ENCODE results near the gene IFI35.
"Not testable (repeated sequence)": the region's sequence is repeated elsewhere in the genome, so short reads cannot be mapped to it uniquely, and the experiment has no call there.

IFI35 gene

DNA sequence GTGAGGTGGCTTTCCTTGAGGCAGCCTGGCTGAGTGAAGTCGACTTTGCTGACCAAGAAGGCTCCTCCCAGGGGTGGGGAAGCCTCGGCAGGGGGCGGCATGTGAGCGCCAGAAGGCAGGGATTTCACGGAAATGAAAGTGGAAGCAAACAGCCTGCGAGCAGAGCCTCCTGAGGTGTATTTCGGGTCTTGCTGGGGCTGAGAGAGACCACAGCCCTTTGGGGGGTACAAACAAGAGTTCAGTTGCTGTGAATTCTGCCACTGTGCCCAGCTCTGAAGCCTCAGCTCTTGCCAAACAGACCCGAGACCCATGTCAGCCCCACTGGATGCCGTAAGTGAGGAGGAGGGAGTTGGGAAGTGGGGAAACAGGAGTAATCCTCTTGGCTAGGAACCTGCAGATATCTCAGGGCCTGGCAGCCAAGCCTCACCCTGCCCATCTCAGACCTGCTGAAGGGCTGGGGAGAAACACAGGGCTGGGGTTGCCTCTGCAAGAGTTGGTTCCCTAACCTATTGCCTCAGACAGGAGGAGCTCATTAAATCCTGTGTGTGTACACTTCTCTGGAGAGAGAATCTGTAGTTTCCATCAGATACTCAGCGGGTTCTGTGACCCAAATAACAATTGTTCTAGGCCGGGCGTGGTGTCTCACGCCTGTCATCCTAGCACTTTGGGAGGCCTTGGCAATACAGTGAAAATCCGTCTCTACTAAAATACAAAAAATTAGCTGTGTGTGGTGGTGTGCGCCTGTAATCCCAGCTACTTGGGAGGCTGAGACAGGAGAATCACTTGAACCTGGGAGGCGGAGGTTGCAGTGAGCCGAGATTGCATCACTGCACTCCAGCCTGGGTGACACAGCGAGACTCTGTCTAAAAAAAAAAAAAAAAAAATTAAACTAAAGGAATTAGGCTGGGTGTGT, at the start of gene IFI35:
TSS of gene IFI35 (plus strand) at position 146 of the 913 bp plus-strand sequence. CDS start at position 310, 164 bp downstream.
- no peak for DNase-seq

DNA sequence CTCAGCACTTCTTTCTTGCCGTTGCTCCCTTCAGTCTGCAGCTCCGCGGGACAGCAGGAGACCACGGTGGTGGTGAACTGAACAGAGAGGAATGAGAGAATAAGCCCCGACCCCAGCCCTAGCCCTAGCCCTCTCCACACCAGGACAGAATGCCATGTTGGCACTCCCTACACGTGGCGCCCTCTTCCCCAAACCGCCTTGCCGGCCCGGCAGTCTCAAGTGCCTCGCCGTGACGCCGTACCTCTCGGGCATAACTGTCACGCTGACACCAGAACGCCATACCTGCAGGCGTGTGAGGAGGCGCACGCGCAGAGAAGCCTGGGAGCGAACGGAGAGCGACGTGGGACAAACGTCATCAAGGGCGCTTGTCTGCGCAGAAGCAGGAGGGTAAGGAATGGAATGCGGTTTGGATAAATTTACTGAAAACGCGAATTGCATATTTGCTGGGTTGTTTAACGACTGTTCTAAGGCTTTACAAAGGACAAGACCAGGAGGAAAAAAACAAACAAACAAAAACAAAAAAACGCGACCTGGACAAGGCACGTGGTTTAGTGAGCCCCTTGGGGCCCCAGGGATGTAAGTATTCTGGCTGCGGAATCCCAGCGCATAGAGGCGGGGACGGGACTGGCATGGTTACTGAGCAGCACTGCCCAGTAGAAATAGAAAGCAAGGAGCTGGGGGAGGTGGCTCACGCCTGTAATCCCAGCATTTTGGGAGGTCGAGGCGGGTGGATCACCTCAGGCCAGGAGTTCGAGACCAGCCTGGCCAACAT, 42.2 kb upstream of the IFI35 start, which contains the start of gene AARSD1:
TSS of gene AARSD1 (minus strand) at position 294 of the 772 bp plus-strand sequence. CDS start at position 280, 14 bp downstream.
- peak; percentile 92 for DNase-seq

DNA sequence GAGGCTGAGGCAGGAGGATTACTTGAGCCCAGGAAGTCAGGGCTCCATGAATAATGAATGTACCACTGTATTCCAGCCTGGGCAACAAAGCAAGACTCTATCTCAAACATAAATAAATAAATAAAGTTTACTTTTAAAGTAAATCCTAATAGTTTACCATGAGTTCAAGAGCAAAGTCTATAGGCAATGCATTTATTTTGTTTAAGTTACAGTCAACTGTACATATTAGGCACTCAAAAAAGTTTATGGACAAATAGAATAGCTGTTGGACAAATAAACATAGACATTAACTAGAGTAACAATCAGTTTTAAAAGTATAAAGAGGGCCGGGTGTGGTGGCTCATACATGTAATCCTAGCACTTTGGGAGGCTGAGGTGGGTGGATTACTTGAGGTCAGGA, 38.7 kb upstream of the IFI35 start:
- DNase-seq: no peak

DNA sequence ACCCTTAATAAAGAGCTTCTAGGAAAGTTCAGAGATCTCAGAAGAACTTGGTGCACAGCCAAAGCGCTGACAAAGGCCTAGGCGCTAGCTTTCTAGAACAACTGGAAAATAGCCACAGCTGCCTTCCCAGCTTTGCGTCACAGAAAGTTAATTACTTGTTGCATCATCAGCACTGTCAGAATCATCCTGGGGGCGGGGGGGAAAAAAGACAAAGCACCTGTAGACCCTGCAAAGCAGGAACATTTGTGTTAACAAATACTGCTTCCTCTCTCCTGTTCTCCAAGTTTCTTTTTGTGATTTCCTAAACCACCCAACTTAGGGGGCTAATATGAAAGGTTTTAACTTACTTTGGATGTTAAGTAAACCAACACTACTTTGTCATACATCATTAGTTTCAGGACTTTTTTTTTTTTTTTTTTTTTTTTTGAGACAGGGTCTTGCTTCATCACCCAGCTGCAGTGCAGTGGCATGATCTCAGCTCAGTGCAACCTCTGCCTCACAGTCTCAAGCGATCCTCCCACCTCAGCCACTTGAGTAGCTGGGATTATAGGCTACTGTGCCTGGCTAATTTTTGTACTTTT, 37.5 kb upstream of the IFI35 start:
- no peak for DNase-seq

DNA sequence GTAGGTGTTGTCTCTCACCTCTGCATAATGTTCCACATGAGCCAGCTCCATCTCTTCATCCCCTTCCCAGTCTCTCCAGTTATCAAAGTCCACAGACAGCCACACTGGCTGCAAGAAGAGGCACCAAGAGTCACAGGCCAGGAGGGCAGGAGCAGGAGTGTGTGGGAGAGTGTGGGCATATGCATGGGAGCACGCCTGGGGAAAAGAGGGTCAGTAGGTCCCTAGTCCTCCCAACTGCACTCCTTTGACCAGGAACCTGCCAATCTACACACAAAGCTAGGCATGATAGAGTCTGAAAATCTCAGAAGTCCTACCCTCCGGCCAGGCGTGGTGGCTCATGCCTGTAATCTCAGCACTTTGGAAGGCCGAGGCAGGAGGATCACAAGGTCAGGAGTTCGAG, 35.0 kb upstream of the IFI35 start:
- DNase-seq: no peak

DNA sequence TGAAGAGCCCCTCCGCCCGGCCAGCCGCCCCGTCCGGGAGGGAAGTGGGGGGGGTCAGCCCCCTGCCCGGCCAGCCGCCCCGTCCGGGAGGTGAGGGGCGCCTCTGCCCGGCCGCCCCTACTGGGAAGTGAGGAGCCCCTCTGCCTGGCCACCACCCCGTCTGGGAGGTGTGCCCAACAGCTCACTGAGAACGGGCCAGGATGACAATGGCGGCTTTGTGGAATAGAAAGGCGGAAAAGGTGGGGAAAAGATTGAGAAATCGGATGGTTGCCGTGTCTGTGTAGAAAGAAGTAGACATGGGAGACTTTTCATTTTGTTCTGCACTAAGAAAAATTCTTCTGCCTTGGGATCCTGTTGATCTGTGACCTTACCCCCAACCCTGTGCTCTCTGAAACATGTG, 33.3 kb upstream of the IFI35 start:
- DNase-seq: not testable (repeated sequence)

DNA sequence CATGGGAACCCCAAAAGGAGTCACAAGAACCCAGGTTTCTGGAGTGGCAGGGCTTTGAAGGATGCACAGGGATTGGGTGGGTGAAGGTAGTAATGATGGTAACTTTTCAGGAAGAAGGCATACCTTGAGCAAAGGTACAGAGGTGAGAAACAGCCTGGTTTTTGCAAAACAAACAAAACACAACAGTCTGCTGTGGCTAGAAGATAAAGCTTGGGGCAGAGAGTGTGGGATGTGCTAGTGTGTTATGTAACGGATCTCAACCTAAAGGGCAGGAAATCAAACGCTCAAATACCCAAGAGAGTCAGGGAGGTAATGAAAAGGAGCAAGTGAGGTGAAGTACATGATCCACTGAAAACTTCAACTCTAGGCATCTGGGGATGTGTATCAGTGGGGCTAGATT, 31.3 kb upstream of the IFI35 start:
- no peak for DNase-seq

DNA sequence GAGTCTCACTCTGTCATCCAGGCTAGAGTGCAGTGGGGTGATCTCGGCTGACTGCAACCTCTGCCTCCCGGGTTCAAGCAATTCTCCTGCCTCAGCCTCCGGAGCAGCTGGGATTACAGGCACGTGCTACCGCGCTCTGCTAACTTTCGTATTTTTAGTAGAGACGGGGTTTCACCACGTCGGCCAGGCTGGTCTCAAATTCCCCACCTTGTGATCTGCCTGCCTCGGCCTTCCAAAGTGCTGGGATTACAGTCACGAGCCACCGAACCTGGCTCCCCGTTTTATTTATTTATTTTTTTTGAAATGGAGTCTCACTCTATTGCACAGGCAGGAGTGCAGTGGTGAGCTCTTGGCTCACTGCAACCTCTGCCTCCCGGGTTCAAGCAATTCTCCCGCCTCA, 30.9 kb upstream of the IFI35 start:
- DNase-seq: not testable (repeated sequence)

DNA sequence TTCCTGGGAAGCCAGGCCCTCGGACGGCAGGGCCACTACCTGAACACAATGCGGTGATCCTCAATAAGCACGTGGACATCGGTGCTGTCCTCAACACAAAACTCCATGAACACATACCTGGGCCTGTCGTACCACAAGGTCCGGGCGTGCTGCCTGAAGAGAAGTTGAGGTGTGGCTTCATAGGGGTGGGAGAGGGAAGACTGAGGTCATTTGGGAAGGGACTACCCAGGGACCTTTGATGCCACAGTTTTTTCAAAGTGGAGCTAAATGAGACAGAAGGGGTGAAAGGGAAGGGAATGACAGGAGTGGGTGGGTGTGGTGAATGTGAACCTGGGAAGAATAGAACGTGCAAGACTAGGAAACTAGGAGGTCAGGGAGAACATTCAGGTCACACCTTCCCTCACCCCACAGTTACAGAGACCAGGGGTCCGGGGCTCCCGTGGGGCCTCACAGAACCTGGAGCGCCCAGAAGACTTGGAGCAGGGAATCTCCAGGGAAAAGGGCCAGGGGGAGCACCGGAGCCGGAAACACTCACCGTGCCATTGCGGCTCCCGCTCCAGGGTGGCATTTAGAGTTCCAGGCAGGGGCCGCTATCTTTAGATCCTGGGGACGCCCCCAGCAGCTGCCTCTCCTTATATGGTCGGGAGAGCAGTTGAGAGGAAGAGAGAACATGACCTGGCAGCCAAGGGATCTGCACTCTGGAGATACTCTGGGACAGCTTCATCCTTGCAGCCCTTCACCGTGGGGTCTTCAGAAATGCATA, 26.9 kb upstream of the IFI35 start, which contains the start of gene PTGES3L:
TSS of gene PTGES3L (minus strand) at position 570 of the 763 bp plus-strand sequence. CDS start at position 543, 27 bp downstream.
- DNase-seq: peak; percentile 65

DNA sequence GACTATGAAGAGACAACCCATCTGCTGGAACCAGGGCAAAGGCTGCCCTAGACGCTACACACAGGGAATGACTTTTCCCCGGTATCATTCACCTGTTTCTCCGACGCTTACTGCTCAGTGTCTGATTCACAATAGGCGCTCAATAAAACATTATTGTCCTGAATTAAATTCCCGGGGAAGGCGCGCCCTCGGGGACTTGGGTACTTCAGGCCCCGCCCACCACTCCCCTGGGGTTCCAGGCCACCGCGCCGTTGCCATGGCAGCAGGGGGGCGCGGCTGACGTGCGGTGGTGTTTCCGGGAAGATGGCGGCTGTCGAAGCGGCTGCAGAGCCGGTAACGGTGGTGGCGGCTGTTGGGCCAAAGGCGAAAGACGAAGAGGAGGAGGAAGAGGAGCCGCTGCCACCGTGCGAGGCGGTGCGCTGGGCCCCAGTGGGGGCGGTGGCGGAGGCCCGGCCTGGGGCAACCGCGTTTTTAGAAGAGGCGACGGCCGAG, 26.3 kb upstream of the IFI35 start, which contains the start of gene RUNDC1:
TSS of gene RUNDC1 (plus strand) at position 292 of the 492 bp plus-strand sequence. CDS start at position 304, 12 bp downstream.
- peak; percentile 77 for DNase-seq

DNA sequence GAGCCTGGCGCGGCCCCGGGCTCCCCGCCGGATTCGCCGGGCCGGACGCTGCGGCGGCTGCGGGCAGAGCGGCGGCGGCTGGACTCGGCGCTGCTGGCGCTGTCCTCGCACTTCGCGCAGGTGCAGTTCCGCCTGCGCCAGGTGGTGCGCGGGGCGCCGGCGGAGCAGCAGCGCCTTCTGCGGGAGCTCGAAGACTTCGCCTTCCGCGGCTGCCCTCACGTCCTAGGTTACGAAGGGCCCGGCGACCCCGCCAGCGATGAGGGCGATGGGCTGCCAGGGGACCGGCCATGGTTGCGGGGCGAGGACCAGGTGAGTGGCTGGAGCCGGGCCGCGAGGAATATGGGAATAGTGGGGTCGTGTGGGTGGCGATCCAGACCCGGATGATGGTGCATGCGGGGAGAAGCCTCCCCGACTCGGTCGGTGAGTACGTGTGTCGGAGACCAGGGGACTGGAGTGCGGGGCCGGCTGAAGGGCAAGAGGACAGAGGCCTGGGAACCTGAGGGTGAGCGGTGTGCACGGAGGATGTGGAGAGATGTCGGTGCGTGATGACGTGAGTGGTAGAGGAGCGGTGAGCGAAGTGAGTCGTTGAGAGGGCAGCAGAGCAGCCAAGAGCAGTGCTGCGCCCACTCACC, 25.7 kb upstream of the IFI35 start:
- DNase-seq: peak; percentile 35

DNA sequence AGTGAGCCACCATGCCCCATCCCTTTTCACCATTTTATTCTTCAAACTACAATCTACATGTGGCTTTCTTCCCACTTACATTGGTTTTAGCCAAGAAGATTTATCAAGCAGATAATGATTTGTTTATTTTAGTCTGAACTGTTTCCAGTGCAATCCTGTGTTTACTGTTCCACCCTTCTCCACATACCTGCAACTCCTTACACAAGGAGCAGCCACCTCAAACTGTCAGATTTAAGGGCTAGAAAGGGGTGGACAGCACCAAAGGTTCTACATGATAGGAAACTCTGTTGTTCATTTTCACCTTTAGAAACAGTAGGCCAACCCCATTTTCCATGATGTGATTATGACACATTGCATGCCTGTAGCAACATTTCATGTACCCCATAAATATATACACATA, 24.3 kb upstream of the IFI35 start:
- no peak for DNase-seq

DNA sequence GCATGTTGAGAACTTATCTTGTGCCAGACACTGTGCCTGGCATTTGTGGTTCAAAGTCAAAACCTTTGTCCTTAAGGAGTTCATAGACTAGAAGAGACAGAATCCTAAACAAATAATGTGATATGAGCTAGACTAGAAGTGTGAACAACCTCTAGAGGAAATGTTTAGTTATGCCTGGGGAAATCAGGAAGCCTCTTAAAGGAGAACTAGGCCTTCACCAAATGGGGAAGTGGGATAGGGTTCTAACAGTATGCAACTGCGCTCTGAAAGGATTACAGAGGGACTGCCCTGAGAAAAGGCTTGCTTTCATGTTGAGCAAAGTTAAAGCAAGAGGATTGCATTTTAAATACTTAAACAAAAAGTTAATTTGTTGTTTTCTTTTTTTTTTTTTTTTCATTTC, 21.4 kb upstream of the IFI35 start:
- DNase-seq: no peak

DNA sequence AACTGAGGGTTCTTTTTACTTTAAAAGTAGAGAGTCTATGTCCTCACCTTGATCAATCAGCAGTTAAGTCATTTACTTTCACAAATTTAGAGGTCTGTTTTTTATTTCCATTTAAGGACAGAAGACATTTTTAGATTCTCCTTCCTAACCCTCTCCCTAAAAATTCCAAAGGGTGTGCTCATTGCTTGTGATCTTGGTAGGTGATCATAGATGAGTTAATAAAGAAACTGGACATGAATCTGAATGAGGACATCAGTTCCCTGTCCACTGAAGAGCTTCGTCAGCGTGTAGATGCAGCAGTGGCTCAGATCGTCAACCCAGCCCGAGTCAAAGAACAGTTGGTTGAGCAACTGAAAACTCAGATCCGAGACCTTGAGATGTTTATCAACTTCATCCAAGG, 17.4 kb upstream of the IFI35 start:
- no peak for DNase-seq

DNA sequence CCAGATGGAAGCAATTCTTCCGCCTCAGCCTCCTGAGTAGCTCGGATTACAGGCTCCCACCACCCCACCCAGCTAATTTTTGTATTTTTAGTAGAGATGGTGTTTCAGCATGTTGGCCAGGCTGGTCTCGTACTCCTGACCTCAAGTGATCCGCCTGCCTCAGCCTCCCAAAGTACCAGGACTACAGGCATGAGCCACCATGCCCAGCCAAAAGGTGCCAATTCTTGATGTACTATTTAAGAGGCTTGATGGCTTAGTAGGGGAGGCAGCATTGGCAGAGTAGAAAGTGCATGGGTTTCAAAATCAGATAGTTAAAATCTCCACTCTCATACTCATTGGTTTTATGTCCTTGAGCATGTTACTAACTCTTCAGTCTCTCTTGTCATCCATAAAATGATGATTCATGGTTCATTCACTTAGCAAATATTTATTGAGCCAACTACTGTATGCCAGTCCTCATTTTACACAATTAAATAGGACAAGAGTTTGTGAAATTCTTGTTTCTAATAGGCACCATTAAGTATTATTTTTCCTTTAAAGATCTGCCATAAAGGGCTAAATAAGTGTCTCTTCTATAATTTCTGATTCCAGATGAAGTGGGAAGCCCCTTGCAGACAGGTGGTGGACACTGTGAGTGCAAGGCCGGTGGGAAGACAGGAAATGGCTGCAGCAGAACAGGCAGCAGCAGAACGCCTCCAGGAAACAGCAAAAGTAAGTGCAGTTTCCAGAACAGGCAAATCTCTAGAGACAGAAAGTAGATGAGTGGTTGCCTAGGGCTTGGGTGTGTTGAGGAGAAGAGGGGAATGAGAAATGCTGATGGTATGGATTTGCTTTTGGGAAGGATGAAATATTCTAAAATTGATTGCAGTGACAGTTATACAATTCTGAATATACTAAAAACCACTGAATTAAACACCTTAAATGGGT, 16.6 kb upstream of the IFI35 start:
- DNase-seq: no peak

DNA sequence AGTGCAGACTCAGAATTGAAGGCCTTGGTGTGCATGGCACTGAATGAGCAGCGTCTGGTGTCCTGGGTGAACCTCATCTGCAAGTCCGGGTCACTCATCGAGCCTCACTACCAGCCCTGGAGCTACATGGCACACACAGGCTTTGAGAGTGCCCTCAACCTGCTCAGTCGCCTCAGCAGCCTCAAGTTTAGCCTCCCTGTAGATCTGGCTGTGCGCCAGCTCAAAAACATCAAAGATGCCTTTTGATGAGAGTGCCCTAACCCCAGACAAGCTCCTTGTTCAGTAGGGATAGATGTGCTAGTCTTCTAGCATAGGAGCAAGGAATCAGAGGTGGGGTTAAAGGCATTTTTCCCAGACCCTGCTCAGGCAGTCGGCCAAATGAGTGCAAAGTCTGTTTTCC, 15.1 kb upstream of the IFI35 start:
- no peak for DNase-seq

DNA sequence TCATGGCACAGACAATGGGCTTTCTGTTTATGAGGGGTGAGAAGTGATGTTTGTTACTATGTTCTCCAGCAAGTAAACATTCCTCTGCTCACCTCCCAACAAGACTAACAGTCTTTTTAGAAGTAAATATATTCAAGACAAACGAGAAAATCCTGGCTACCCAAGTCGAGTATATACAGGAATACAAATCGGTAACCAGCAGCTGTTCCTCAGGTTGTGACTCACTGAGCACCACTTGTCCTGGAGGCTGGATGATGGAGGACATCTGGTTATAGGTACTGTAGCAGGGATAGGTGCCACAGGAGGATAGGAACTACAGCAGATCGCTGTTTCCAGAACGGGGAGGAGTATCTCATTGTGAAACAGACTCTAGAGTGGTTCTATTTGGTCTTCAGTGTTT, 13.7 kb upstream of the IFI35 start:
- no peak for DNase-seq

DNA sequence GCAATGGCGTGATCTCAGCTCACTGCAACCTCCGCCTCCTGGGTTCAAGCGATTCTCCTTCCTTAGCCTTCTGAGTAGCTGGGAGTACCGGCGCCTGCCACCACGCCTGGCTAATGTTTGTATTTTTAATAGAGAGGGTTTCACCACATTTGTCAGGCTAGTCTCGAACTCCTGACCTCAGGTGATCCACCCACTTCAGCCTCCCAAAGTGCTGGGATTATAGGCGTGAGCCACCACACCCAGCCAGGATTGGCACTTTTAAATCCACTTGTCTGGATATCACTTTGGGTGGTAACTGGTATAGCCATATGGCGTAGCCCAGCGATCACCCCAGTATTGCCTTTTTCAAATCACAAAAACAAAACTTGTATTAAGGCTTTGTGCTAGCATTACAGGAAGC, 12.7 kb upstream of the IFI35 start:
- DNase-seq: not testable (repeated sequence)

DNA sequence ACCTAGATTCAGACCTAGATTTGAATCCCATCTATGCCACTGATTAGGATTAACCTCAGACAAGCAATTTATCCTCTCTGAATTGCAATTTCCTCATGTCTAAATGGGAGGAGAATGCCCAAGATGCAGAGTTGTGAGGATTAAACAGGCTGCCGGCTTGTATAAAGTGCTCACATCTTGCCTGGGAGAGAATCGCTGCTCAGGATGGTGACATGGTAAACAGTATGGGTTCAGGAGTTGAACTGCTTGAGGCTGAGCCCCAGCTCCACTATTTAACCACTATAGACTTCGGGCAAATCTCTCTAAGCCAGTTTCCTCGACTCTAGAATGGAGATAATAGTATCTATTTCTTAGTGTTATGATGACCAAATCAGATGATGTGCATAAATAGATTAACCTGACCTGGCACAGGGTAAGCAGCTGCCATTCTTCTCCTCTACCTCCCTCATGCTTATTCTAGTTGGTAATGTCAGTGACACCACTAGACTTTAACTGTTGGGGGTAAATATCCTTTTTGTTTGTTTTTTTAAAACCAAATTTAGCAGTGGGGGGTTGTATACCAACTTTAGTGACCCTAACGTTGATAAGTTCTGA, 9.1 kb upstream of the IFI35 start:
- no peak for DNase-seq

Data from NCI-H526 treated with DMSO at 0.1 percent for 48 hours (cell line).